A549 (cell line): ENCODE data around the gene IP6K3. TPM values are rescaled to one million over a fixed set of nuclear protein-coding genes. Genes with fewer than 3 reads are reported as not detected.
A peak's percentile ranks its signal among the peaks of the same experiment; 100 is the strongest.

Experiments
- ATAC-seq, 2 experiments: fragments of 200-7000 bp in 1 of 2; fragments of >200 bp in 1 of 2; cut with Nextera tagmentation in 1 of 2; cut with Tn5 transposase in 1 of 2; 3 replicates each; pipeline versions ENCODE4 v1.8.0 to v1.9.1; 2018 to 2020; ENCODE audit warnings: mild to moderate bottlenecking in 1 of 2, moderate library complexity in 1 of 2
- CTCF ChIA-PET: fragments of 300-600 bp; sonication (Branson Sonifier 250); formaldehyde crosslinking; extraction: SDS; loops from one replicate; lab custom pipeline; 2021; ENCODE audit warnings: antibody characterized with exemption, inconsistent platforms; lab: Yijun Ruan, JAX
- POLR2A ChIA-PET: fragments of 350-600 bp; formaldehyde crosslinking; extraction: SDS; loops from one replicate; lab custom pipeline; 2021; ENCODE audit warnings: antibody characterized with exemption, inconsistent platforms; lab: Yijun Ruan, JAX
- DNase-seq, 2 experiments: peaks; one replicate each; pipeline versions ENCODE4 v3.0.0 to v3.0.0-alpha.2; 2011 to 2016; ENCODE audit warnings: low read depth in 1 of 2, low spot score in 1 of 2
- FAIRE-seq: peaks from 2 replicates; lab custom pipeline; 2011; peaks lifted over from hg19 to GRCh38; lab: Jason Lieb, UNC
- H3K27ac ChIP-seq, 2 experiments: fragments of >200 bp; sonication (Bioruptor Twin); formaldehyde crosslinking; 3 replicates each; pipeline ENCODE4 v1.5.1; 2016 to 2017
- H3K4me1 ChIP-seq: fragments of >200 bp; sonication (Bioruptor Twin); formaldehyde crosslinking; 3 replicates; pipeline ENCODE4 v1.6.1; 2016
- H3K4me2 ChIP-seq: fragments of >200 bp; sonication (Bioruptor Twin); formaldehyde crosslinking; 3 replicates; pipeline ENCODE4 v1.6.1; 2016
- H3K4me3 ChIP-seq: fragments of >200 bp; sonication (Bioruptor Twin); formaldehyde crosslinking; 3 replicates; pipeline ENCODE4 v1.5.1; 2016
- H3K9me3 ChIP-seq: fragments of >200 bp; sonication (Bioruptor Twin); formaldehyde crosslinking; 3 replicates; pipeline ENCODE4 v1.6.1; 2016
- BHLHE40 ChIP-seq: IDR thresholded peaks from 2 replicates; pipeline ENCODE4 v1.6.1; 2012; ENCODE audit warnings: low read depth, low read length, inconsistent platforms
- CBX2 ChIP-seq: fragments of 200-600 bp; sonication (generic); IDR thresholded peaks from 2 replicates; pipeline ENCODE4 v1.6.1; 2016; ENCODE audit warnings: low read depth, mild to moderate bottlenecking, borderline replicate concordance
- CEBPB ChIP-seq, 2 experiments: fragments of >200 bp in 1 of 2; sonication (Bioruptor Twin) in 1 of 2; formaldehyde crosslinking in 1 of 2; IDR thresholded peaks; 2 replicates each; pipeline ENCODE4 v1.6.1; 2012 to 2016
- E2F6 ChIP-seq: IDR thresholded peaks from 2 replicates; pipeline ENCODE4 v1.6.1; 2012; ENCODE audit warnings: low read depth, borderline replicate concordance
- EHF ChIP-seq: fragments of 250-450 bp; sonication (Bioruptor Pico); IDR thresholded peaks from 2 replicates; pipeline ENCODE4 v1.5.0; 2020; ENCODE audit warnings: mild to moderate bottlenecking
- EP300 ChIP-seq, 2 experiments: fragments of >200 bp; sonication (Bioruptor Twin); formaldehyde crosslinking; IDR thresholded peaks; 2 replicates in 1 of 2; 3 replicates in 1 of 2; pipeline ENCODE4 v1.6.1; 2016 to 2017
- ESRRA ChIP-seq: fragments of 150-350 bp; IDR thresholded peaks from 2 replicates; pipeline ENCODE4 v1.6.1; 2014; ENCODE audit warnings: mild to moderate bottlenecking, low read length, borderline replicate concordance
- FOSL2 ChIP-seq, 2 experiments: fragments of 450-650 bp in 1 of 2; fragments of >200 bp in 1 of 2; sonication (Bioruptor Twin) in 1 of 2; formaldehyde crosslinking; IDR thresholded peaks; 2 replicates each; pipeline versions ENCODE4 v1.5.0 to v1.6.1; 2016 to 2020; ENCODE audit warnings: mild to moderate bottlenecking in 1 of 2, moderate library complexity in 1 of 2
- GATA3 ChIP-seq: IDR thresholded peaks from 2 replicates; pipeline ENCODE4 v1.6.1; 2012; ENCODE audit warnings: borderline replicate concordance
- HDAC2 ChIP-seq: fragments of 200-600 bp; sonication (generic); IDR thresholded peaks from 2 replicates; pipeline ENCODE4 v1.6.1; 2016
- HEYL ChIP-seq: fragments of 250-450 bp; sonication (Bioruptor Pico); IDR thresholded peaks from 2 replicates; pipeline ENCODE4 v1.8.0; 2021; ENCODE audit warnings: mild to moderate bottlenecking, moderate library complexity
- HOXA7 ChIP-seq: fragments of 250-450 bp; sonication (Bioruptor Pico); IDR thresholded peaks from 2 replicates; pipeline ENCODE4 v1.5.0; 2020; ENCODE audit warnings: mild to moderate bottlenecking, moderate library complexity
- HOXB13 ChIP-seq: fragments of 250-450 bp; sonication (Bioruptor Pico); IDR thresholded peaks from 2 replicates; pipeline ENCODE4 v1.5.0; 2020; ENCODE audit warnings: low read depth, mild to moderate bottlenecking, moderate library complexity
- HOXB5 ChIP-seq: fragments of 250-450 bp; sonication (Bioruptor Pico); IDR thresholded peaks from 2 replicates; pipeline ENCODE4 v1.5.0; 2020; ENCODE audit warnings: mild to moderate bottlenecking, moderate library complexity
- JUN ChIP-seq, 2 experiments: fragments of >200 bp; sonication (Bioruptor Twin); formaldehyde crosslinking; IDR thresholded peaks; 2 replicates in 1 of 2; 3 replicates in 1 of 2; pipeline ENCODE4 v1.6.1; 2016 to 2017
- JUNB ChIP-seq: fragments of >200 bp; sonication (Bioruptor Twin); formaldehyde crosslinking; IDR thresholded peaks from 2 replicates; pipeline ENCODE4 v1.6.1; 2016
- KDM5A ChIP-seq: fragments of 200-600 bp; sonication (generic); IDR thresholded peaks from 2 replicates; pipeline ENCODE4 v1.6.1; 2016; ENCODE audit warnings: antibody characterized with exemption, mild to moderate bottlenecking
- MAZ ChIP-seq: fragments of 150-350 bp; IDR thresholded peaks from 2 replicates; pipeline ENCODE4 v1.6.1; 2014; ENCODE audit warnings: antibody characterized with exemption, low read depth, low read length, borderline replicate concordance
- MYC ChIP-seq: IDR thresholded peaks from 2 replicates; pipeline ENCODE4 v1.6.1; 2012; ENCODE audit warnings: mild to moderate bottlenecking, inconsistent platforms, low read length, improper control_type of control experiment, borderline replicate concordance
- NFE2L2 ChIP-seq: fragments of 150-350 bp; conservative IDR thresholded peaks from 2 replicates; pipeline ENCODE4 v1.6.1; 2014; ENCODE audit warnings: low read length
- PHF8 ChIP-seq: fragments of 200-600 bp; sonication (generic); IDR thresholded peaks from 2 replicates; pipeline ENCODE4 v1.6.1; 2016; ENCODE audit warnings: low read depth, mild to moderate bottlenecking, antibody characterized with exemption, moderate library complexity, borderline replicate concordance
- POLR2A ChIP-seq: IDR thresholded peaks from 2 replicates; pipeline ENCODE4 v1.6.1; 2012; ENCODE audit warnings: mild to moderate bottlenecking, low read length
- RAD21 ChIP-seq, 2 experiments: fragments of >200 bp in 1 of 2; sonication (Bioruptor Twin) in 1 of 2; formaldehyde crosslinking in 1 of 2; IDR thresholded peaks in 1 of 2; conservative IDR thresholded peaks in 1 of 2; 2 replicates in 1 of 2; 3 replicates in 1 of 2; pipeline ENCODE4 v1.6.1; 2012 to 2018; ENCODE audit warnings: inconsistent platforms in 1 of 2
- RCOR1 ChIP-seq: fragments of 150-350 bp; IDR thresholded peaks from 2 replicates; pipeline ENCODE4 v1.6.1; 2014; ENCODE audit warnings: antibody characterized with exemption, low read length, low read depth
- REST ChIP-seq: fragments of 200-600 bp; sonication (generic); IDR thresholded peaks from 2 replicates; pipeline ENCODE4 v1.6.1; 2016; ENCODE audit warnings: antibody characterized with exemption, mild to moderate bottlenecking, moderate library complexity
- RFX5 ChIP-seq: fragments of 450-650 bp; IDR thresholded peaks from 2 replicates; pipeline ENCODE4 v1.7.1; 2014; ENCODE audit warnings: antibody characterized with exemption, mild to moderate bottlenecking, moderate library complexity
- SMC3 ChIP-seq: fragments of >200 bp; sonication (Bioruptor Twin); formaldehyde crosslinking; IDR thresholded peaks from 3 replicates; pipeline ENCODE4 v1.6.1; 2018; ENCODE audit warnings: inconsistent platforms
- TFCP2L1 ChIP-seq: fragments of 250-450 bp; sonication (Bioruptor Pico); IDR thresholded peaks from 2 replicates; pipeline ENCODE4 v1.5.0; 2021; ENCODE audit warnings: mild to moderate bottlenecking
- ZSCAN20 ChIP-seq: fragments of 250-450 bp; sonication (Bioruptor Pico); IDR thresholded peaks from 2 replicates; pipeline ENCODE4 v1.8.0; 2022; ENCODE audit warnings: mild to moderate bottlenecking, moderate library complexity
- WGBS: methylation state at CpG from one replicate; pipeline ENCODE4 v1.1.6; 2017; ENCODE audit errors: missing lambda C conversion rate; 5-methylcytosine and 5-hydroxymethylcytosine counted together
- polyA plus RNA-seq, 4 experiments: library from polyadenylated mRNA; depleted of rRNA in 3 of 4; stranded (reverse); fragments of >200 nt; fragmentation: RNase III in 1 of 4; extraction: RNeasy Plus Mini Kit Qiagen cat#74134 plus additional on column Dnase treatment in 1 of 4; gene quantifications; 2 replicates in 3 of 4; 3 replicates in 1 of 4; pipeline ENCODE4 v1.2.3, GENCODE V29; 2011 to 2017
- TF ChIP-seq, protein P1 (sequence below): fragments of >200 bp; sonication (Bioruptor Twin); formaldehyde crosslinking; IDR thresholded peaks from 3 replicates; pipeline ENCODE4 v1.5.1; 2016

Gene IP6K3
- polyA plus RNA-seq, 2 of the 4 experiments (the other 2 are of a cell fraction), result 0.03 to 0.12 TPM

- ATAC-seq, result peak in 1 of 2 experiments; percentile 33; a peak in 2 of 6 replicates
- no peak for TF ChIP-seq CBX2
- no peak for TF ChIP-seq ZSCAN20
- TF ChIP-seq HOXA7 (CRISPR knock-in tag), result no peak
- no peak for TF ChIP-seq JUNB
- no peak for TF ChIP-seq POLR2A
- TF ChIP-seq CEBPB (IDR thresholded peaks at IDR 0.05), result no peak
- TF ChIP-seq ESRRA, result no peak
- no peak for TF ChIP-seq RFX5
- TF ChIP-seq BHLHE40, result no peak
- TF ChIP-seq HOXB13 (CRISPR knock-in tag), result no peak
- TF ChIP-seq, all 56 proteins: peak for 0
- peak overlapping the region; percentile 9; the same call in 2 of the 3 replicates for H3K4me2 ChIP-seq
- 67% methylated on average over 8 of the region's 13 CpGs for WGBS
- H3K27ac ChIP-seq, result peak overlapping the region; percentile 68 to 77; a peak in 3 of 6 replicates
- no peak overlapping the region for H3K4me3 ChIP-seq
- peaks cover 27% of the 10 kb centered on the region for H3K4me1 ChIP-seq
- DNase-seq (no peak), FAIRE-seq (no peak)
- POLR2A ChIA-PET, result interaction anchor here (1.0 kb wide), 1 partner anchor 33 kb away, joined by 3 read pairs; the partner anchor contains the start of gene UQCC2
- no peaks in the 10 kb centered on the region for H3K9me3 ChIP-seq
- CTCF ChIA-PET, result interaction anchor here (0.5 to 7.2 kb wide), 37 partner anchors 8 to 1035 kb away, joined by 3 to 80 read pairs (median 4); partner anchors contain the start of genes LEMD2 and UQCC2
These were observed 1.7 kb downstream of the IP6K3 start for GRCh38 chr6:33744895-33745546.

DNA sequence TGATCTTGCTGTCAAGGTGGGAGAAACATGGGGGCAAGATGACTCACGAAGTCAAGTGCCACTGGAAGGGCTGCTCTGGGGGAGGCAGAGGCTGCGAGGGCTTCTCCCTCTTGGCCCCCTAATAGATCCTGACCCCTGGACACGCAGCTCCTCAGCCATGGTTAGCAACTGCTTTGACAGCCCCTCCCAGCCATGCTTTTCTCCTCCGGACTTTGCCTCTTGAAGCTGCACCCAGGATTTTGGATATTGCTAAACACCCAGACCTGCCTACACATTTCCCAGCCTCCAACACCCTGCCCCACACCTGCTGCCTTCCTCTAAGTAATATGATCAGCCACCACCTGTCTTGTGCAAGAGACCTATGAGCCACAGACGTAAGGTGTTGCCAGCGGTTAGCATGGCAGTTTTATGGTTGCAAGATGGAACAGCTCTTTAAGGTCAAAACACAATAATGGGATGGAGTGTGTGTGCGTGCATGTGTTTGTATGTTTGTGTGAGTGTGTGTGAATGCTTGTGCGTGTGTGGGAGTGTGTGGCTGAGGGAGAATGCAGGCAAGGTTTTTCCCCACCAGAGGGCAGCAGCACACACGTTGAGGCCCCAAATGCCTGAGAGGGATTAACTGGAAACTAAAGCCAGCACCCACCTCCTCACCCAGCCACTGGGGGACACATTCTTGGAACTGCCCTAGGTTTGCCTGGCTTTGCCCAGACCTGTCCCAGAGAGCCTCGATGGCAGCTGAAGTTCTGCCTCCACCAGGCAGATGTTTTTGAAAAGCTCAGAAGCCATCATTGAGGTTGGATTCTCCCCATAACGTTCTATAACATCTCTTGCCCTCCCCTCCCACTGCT is 2.5 kb downstream of the IP6K3 start:
- H3K4me1 ChIP-seq, result peaks cover 27% of the 10 kb centered on the region
- 18% methylated on average over 10 of the region's 11 CpGs for WGBS
- H3K27ac ChIP-seq, result peak overlapping the region; percentile 68 to 77; a peak in 3 of 6 replicates
- POLR2A ChIA-PET, result interaction anchor here (1.0 kb wide), 1 partner anchor 32 kb away, joined by 3 read pairs; the partner anchor contains the start of gene UQCC2
- CTCF ChIA-PET, result interaction anchor here (0.5 to 7.2 kb wide), 55 partner anchors 9 to 1849 kb away, joined by 3 to 80 read pairs (median 4); partner anchors contain the start of genes LEMD2 and UQCC2
- ATAC-seq (peak; percentile 70 to 90; a peak in 5 of 6 replicates), FAIRE-seq (no peak), DNase-seq (peak; percentile 59 to 69)
- H3K4me3 ChIP-seq, result no peak overlapping the region
- H3K4me2 ChIP-seq, result peak overlapping the region; percentile 9; the same call in 1 of the 3 replicates
- no peaks in the 10 kb centered on the region for H3K9me3 ChIP-seq
- no peak for TF ChIP-seq EP300 (IDR thresholded peaks at IDR 0.05)
- TF ChIP-seq RAD21 (conservative IDR thresholded peaks at IDR 0.05 in 1 of 2, IDR thresholded peaks at IDR 0.05 in 1 of 2), result peak; percentile 70 to 76
- TF ChIP-seq HEYL (CRISPR knock-in tag), result no peak
- no peak for TF ChIP-seq HOXB5 (CRISPR knock-in tag)
- TF ChIP-seq GATA3, result no peak
- TF ChIP-seq SMC3, result peak; percentile 79
- TF ChIP-seq, protein P1, sequence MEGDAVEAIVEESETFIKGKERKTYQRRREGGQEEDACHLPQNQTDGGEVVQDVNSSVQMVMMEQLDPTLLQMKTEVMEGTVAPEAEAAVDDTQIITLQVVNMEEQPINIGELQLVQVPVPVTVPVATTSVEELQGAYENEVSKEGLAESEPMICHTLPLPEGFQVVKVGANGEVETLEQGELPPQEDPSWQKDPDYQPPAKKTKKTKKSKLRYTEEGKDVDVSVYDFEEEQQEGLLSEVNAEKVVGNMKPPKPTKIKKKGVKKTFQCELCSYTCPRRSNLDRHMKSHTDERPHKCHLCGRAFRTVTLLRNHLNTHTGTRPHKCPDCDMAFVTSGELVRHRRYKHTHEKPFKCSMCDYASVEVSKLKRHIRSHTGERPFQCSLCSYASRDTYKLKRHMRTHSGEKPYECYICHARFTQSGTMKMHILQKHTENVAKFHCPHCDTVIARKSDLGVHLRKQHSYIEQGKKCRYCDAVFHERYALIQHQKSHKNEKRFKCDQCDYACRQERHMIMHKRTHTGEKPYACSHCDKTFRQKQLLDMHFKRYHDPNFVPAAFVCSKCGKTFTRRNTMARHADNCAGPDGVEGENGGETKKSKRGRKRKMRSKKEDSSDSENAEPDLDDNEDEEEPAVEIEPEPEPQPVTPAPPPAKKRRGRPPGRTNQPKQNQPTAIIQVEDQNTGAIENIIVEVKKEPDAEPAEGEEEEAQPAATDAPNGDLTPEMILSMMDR, result peak; percentile 79
- no peak for TF ChIP-seq KDM5A
- no peak for TF ChIP-seq MYC
- TF ChIP-seq REST, result no peak
- no peak for TF ChIP-seq NFE2L2
- no peak for TF ChIP-seq ESRRA
- no peak for TF ChIP-seq PHF8
- TF ChIP-seq E2F6, result no peak
- no peak for TF ChIP-seq HDAC2
- no peak for TF ChIP-seq FOSL2 (IDR thresholded peaks at IDR 0.05)
- no peak for TF ChIP-seq FOSL2 (CRISPR knock-in tag; IDR thresholded peaks at IDR 0.05)
- no peak for TF ChIP-seq EHF
- TF ChIP-seq JUN (IDR thresholded peaks at IDR 0.05), result no peak
- no peak for TF ChIP-seq MAZ
- TF ChIP-seq POLR2A, result no peak
- TF ChIP-seq HOXB13 (CRISPR knock-in tag), result no peak
- no peak for TF ChIP-seq TFCP2L1
- no peak for TF ChIP-seq RCOR1
